ENCODE measurements around the gene CFDP1. TPM values are rescaled to one million over a fixed set of nuclear protein-coding genes. Genes with fewer than 3 reads are reported as not detected.
A peak's percentile ranks its signal among the peaks of the same experiment; 100 is the strongest.

CFDP1 gene
- total RNA-seq, 6 experiments from 2014 or later = 23.9 to 43.3 (median 36.0) TPM

- Histone ChIP-seq H3K4me3 (no peak overlapping the region), H3K36me3 (peaks cover 0 to 9% (median 0%) of the 10 kb centered on the region in 4 donors), H3K4me1 (peaks cover 0 to 20% (median 5%) of the 10 kb centered on the region in 4 donors), H3K9me3 (no peaks in the 10 kb centered on the region), H3K27ac (no peak overlapping the region), H3K27me3 (no peaks in the 10 kb centered on the region)
- WGBS (ENCODE audit: insufficient coverage, low coverage, low lambda C conversion rate, missing lambda C conversion rate) = 85% methylated on average over 5 of the region's 5 CpGs
- no peak for ATAC-seq
- intact Hi-C loops (cut with DNase I) = no loop called here
- TF ChIP-seq POLR2A (IDR thresholded peaks at IDR 0.05) (no peak), CTCF (IDR thresholded peaks at IDR 0.05) (no peak)
- no peak for DNase-seq
Observed at GRCh38 chr16:75394941-75395340, 38.4 kb downstream of the CFDP1 start.

DNA sequence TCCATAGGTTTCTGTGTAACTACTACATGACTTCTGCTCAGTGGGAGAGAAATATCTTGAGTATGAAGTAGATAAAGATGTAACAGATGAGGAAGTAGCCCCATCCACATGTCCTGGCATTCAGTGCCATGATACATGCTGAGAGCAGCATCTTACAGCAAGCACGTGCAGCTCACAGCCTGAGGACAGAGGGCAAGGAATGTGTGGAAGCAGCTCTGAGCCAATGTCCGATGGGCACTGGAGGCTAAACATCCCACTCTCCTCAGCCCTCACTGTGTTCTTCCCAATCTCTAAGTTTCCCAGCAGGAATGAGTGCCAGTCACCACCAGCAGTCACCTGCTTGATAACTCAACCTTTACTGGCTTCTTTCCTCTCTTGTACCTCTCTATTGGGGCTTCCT lies 40.4 kb downstream of the CFDP1 start:
- peak; percentile 35 to 65 (median 52) for ATAC-seq
- TF ChIP-seq CTCF (IDR thresholded peaks at IDR 0.05) = no peak
- TF ChIP-seq POLR2A (IDR thresholded peaks at IDR 0.05) = no peak

DNA sequence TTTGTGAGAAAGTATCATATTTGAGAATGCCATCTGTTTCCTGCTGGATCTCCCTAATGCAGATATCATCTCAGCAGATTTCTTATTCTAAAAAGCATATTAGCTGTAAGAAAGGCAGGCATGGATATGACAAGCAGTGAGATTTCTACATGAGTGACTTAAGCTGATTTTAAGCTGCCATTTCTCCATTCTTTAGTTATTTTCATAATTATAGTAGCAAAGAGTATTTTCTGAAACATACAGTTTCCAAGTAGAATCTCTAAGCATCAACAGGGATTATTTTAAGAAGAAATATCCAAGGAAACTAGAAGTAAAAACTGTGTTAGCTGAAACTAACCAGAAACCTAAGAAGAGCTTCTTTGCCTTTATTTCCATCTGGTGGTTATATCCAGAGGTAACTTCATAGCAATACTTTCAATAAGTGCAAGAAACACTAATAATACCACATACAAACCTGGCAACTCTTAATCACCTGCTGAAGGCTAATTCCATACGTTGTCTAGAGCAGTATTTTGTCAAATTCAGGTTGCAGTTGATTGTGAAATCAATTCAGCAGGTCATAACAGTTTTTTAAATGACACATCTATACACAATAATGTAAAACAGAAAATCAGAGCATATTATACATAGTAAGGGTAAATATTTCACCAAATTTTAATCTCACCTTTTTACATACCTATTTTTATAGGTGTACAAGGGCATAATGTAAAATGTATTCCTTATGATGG lies 42.2 kb downstream of the CFDP1 start:
- intact Hi-C loops (cut with DNase I) = no loop called here
- TF ChIP-seq POLR2A (IDR thresholded peaks at IDR 0.05) = no peak
- no peak for TF ChIP-seq CTCF (IDR thresholded peaks at IDR 0.05)
- Histone ChIP-seq H3K27ac (peak overlapping the region; percentile 14 to 85 (median 75)), H3K27me3 (no peaks in the 10 kb centered on the region), H3K4me1 (peaks cover 0 to 20% (median 5%) of the 10 kb centered on the region in 4 donors), H3K9me3 (no peaks in the 10 kb centered on the region), H3K36me3 (peaks cover 0 to 9% (median 0%) of the 10 kb centered on the region in 4 donors), H3K4me3 (no peak overlapping the region)
- no peak for ATAC-seq
- WGBS (ENCODE audit: insufficient coverage, low coverage, low lambda C conversion rate, missing lambda C conversion rate) = 24% methylated on average over 1 of the region's 1 CpG
- DNase-seq = no peak

More for the DNA sequence above, 40.4 kb downstream of the CFDP1 start:
- Histone ChIP-seq H3K27me3 (no peaks in the 10 kb centered on the region), H3K9me3 (no peaks in the 10 kb centered on the region), H3K27ac (peak overlapping the region; percentile 53 to 85 (median 75)), H3K4me1 (peaks cover 0 to 22% (median 5%) of the 10 kb centered on the region in 4 donors), H3K4me3 (no peak overlapping the region), H3K36me3 (peaks cover 0 to 9% (median 0%) of the 10 kb centered on the region in 4 donors)
- WGBS (ENCODE audit: insufficient coverage, low coverage, low lambda C conversion rate, missing lambda C conversion rate) = 28% methylated on average over 2 of the region's 2 CpGs
- intact Hi-C loops (cut with DNase I) = no loop called here
- peak in 1 of 3 donors; percentile 51 for DNase-seq

- no peak overlapping the region for H3K4me3 ChIP-seq
- intact Hi-C loops (cut with DNase I) = loop anchor here (5.0 to 10.0 kb wide), 2 partner anchors 154 to 157 kb away; no protein-coding TSS in a partner anchor
- H3K27me3 ChIP-seq = no peaks in the 10 kb centered on the region
- TF ChIP-seq POLR2A (IDR thresholded peaks at IDR 0.05) (no peak), CTCF (IDR thresholded peaks at IDR 0.05) (no peak)
- H3K9me3 ChIP-seq = no peaks in the 10 kb centered on the region
- DNase-seq (no peak), ATAC-seq (no peak)
- WGBS (ENCODE audit: insufficient coverage, low coverage, low lambda C conversion rate, missing lambda C conversion rate) = 74% methylated on average over 2 of the region's 2 CpGs
- peaks cover 0 to 7% (median 0%) of the 10 kb centered on the region in 4 donors for H3K36me3 ChIP-seq
- H3K27ac ChIP-seq = peak overlapping the region in 1 of 3 donors; percentile 24
- peaks cover 0 to 20% (median 5%) of the 10 kb centered on the region in 4 donors for H3K4me1 ChIP-seq
Observed at GRCh38 chr16:75389096-75389690, 44.1 kb downstream of the CFDP1 start.
